ENCODE results near the gene HOXA7.
A peak's percentile ranks its signal among the peaks of the same experiment; 100 is the strongest.

The HOXA7 gene

GRCh38 chr7:27148756-27149641 lies 7.5 kb downstream of the HOXA7 start:
- TF ChIP-seq MYC (IDR thresholded peaks at IDR 0.05; ENCODE audit: low read depth, low read length) = no peak
- no peak for TF ChIP-seq POLR2A (IDR thresholded peaks at IDR 0.05; ENCODE audit: extremely low read depth, insufficient read length)
- no peak for TF ChIP-seq CTCF (IDR thresholded peaks at IDR 0.05; ENCODE audit: low read depth, low read length)
- no peak for TF ChIP-seq MAX (IDR thresholded peaks at IDR 0.05; ENCODE audit: low read depth, low read length)
- no peak overlapping the region for H3K4me3 ChIP-seq (ENCODE audit: low read depth, low read length)
- DNase-seq (ENCODE audit: low read depth) = no peak

- H3K4me3 ChIP-seq (ENCODE audit: low read depth, low read length) = peak overlapping the region; percentile 13
Measured at GRCh38 chr7:27148031-27148755, 8.3 kb downstream of the HOXA7 start.

GRCh38 chr7:27147199-27148030 lies 9.1 kb downstream of the HOXA7 start, which contains the start of gene HOXA6:
Gene HOXA6, minus strand, starts transcription at chr7:27147774. Its CDS starts 25 bp downstream, at chr7:27147749.
- no peak for TF ChIP-seq CTCF (IDR thresholded peaks at IDR 0.05; ENCODE audit: low read depth, low read length)
- TF ChIP-seq MAX (IDR thresholded peaks at IDR 0.05; ENCODE audit: low read depth, low read length) = no peak
- TF ChIP-seq MYC (IDR thresholded peaks at IDR 0.05; ENCODE audit: low read depth, low read length) = no peak
- TF ChIP-seq POLR2A (IDR thresholded peaks at IDR 0.05; ENCODE audit: extremely low read depth, insufficient read length) = no peak
- H3K4me3 ChIP-seq (ENCODE audit: low read depth, low read length) = peak within 1 kb of the TSS; percentile 13
- no peak for DNase-seq (ENCODE audit: low read depth)

More at GRCh38 chr7:27148031-27148755, 8.3 kb downstream of the HOXA7 start:
- peak; percentile 40 for DNase-seq (ENCODE audit: low read depth)
- TF ChIP-seq MAX (IDR thresholded peaks at IDR 0.05; ENCODE audit: low read depth, low read length) (no peak), POLR2A (IDR thresholded peaks at IDR 0.05; ENCODE audit: extremely low read depth, insufficient read length) (no peak), CTCF (IDR thresholded peaks at IDR 0.05; ENCODE audit: low read depth, low read length) (no peak), MYC (IDR thresholded peaks at IDR 0.05; ENCODE audit: low read depth, low read length) (no peak)

- no peak for DNase-seq (ENCODE audit: low read depth)
- TF ChIP-seq MYC (IDR thresholded peaks at IDR 0.05; ENCODE audit: low read depth, low read length) (no peak), MAX (IDR thresholded peaks at IDR 0.05; ENCODE audit: low read depth, low read length) (no peak), CTCF (IDR thresholded peaks at IDR 0.05; ENCODE audit: low read depth, low read length) (no peak), POLR2A (IDR thresholded peaks at IDR 0.05; ENCODE audit: extremely low read depth, insufficient read length) (no peak)
- H3K4me3 ChIP-seq (ENCODE audit: low read depth, low read length) = no peak overlapping the region
Measured at GRCh38 chr7:27146491-27147198, 9.8 kb downstream of the HOXA7 start.

All from NB4 (cell line).